Activated CD4-positive, alpha-beta T cell treated with anti-CD3 and anti-CD28 coated beads, Interleukin-2, amount 10 ng/mL, durations not matched to agents 24 days and 14 days (primary cell): ENCODE results near the gene CSRP3. TPM values are rescaled to one million over a fixed set of nuclear protein-coding genes. Genes with fewer than 3 reads are reported as not detected.
A peak's percentile ranks its signal among the peaks of the same experiment; 100 is the strongest.
"Not testable (repeated sequence)": the region's sequence is repeated elsewhere in the genome, so short reads cannot be mapped to it uniquely, and the experiment has no call there.

Experiments
- DNase-seq: peaks from one replicate; pipeline ENCODE4 v3.0.0; 2022
- H3K27ac Mint-ChIP-seq: one replicate; pipeline ENCODE4 v1.8.0; 2022; ENCODE audit warnings: mild to moderate bottlenecking, mixed read lengths
- H3K27me3 Mint-ChIP-seq: one replicate; pipeline ENCODE4 v1.8.0; 2022; ENCODE audit warnings: mixed read lengths
- H3K36me3 Mint-ChIP-seq: one replicate; pipeline ENCODE4 v1.8.0; 2022; ENCODE audit warnings: low read depth, mild to moderate bottlenecking, mixed read lengths
- H3K4me1 Mint-ChIP-seq: one replicate; pipeline ENCODE4 v1.8.0; 2021; ENCODE audit warnings: mixed read lengths
- H3K4me3 Mint-ChIP-seq: one replicate; pipeline ENCODE4 v1.8.0; 2022; ENCODE audit warnings: mild to moderate bottlenecking, moderate library complexity, mixed read lengths
- H3K9me3 Mint-ChIP-seq: one replicate; pipeline ENCODE4 v1.8.0; 2021; ENCODE audit warnings: mixed read lengths
- intact Hi-C: fragments of 100-400 bp; cut with micrococcal nuclease; formaldehyde crosslinking; loops from one replicate; pipeline ENCODE4 v1.15.1; 2023
- total RNA-seq: library from RNA; stranded (reverse); gene quantifications from 2 replicates; pipeline ENCODE4 v1.2.3, GENCODE V29; 2022

The CSRP3 gene
- total RNA-seq, 1 donor from 2014 or later: not detected

DNA sequence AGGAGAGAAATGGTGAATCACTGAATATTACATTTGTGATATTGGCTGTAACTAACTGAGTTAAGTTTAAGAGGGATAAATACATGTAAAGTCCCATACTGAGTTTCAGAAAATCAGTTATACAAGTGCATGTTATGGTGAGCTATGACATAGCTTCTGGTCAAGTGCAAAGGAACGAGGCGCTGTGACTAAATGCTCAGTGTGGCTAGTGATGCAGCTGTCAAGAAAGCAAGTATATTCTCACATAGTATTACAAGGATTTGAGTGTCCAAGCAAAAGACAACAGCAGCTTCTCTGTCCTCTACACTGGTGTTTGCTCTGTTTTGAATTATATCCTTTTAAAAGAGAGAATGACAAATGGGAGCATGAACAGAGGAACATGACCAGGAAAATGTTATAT lies 40.1 kb downstream of the CSRP3 start:
- no peaks in the 10 kb centered on the region for H3K9me3 Mint-ChIP-seq
- DNase-seq: peak; percentile 52
- no peaks in the 10 kb centered on the region for H3K27me3 Mint-ChIP-seq
- peaks cover 55% of the 10 kb centered on the region for H3K36me3 Mint-ChIP-seq
- H3K4me3 Mint-ChIP-seq: no peak overlapping the region
- no peak overlapping the region for H3K27ac Mint-ChIP-seq
- intact Hi-C loops: no loop called here
- H3K4me1 Mint-ChIP-seq: peaks cover 7% of the 10 kb centered on the region

DNA sequence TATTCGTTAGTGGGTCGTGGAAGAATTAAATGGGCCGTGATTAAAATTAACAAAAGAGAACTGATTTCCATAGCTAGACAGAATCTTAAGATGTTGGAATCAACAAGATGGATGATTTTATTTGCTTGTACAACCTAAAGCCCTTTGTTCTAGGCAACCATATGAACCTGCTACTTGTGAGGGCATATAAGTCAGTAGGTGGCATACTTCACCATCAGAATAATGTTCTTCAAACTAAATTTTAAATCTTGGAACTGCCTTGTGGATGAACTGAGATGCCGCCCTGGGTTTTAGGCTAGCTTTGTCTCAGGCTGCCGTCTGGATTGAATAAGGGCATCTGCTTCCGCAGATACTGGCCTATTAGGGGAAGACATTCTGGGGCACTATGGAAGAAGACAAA lies 40.9 kb downstream of the CSRP3 start:
- no peaks in the 10 kb centered on the region for H3K9me3 Mint-ChIP-seq
- intact Hi-C loops: no loop called here
- peaks cover 7% of the 10 kb centered on the region for H3K4me1 Mint-ChIP-seq
- H3K27me3 Mint-ChIP-seq: no peaks in the 10 kb centered on the region
- DNase-seq: peak; percentile 45
- peaks cover 55% of the 10 kb centered on the region for H3K36me3 Mint-ChIP-seq
- H3K27ac Mint-ChIP-seq: no peak overlapping the region
- no peak overlapping the region for H3K4me3 Mint-ChIP-seq

DNA sequence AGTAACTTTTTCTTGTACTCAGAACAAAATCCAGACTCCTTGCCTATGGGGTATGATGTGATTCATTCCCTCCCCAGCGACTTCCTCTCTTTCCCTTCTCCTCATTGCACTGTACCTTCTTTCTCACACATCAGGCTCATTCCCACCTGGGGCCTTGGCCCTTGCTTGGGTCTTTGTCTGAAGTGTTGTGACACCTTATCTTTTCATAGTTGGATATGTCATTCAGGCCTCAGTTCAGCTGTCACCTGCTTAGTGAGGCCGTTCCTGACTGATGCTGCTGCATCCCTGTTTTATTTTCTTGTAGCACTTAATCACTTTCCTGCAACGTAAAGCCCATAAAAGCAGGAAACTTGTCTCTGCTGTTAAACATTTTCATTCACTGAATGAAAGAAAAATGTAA lies 44.9 kb downstream of the CSRP3 start:
- Mint-ChIP-seq H3K27ac (peak overlapping the region; percentile 5), H3K9me3 (no peaks in the 10 kb centered on the region), H3K4me3 (no peak overlapping the region), H3K36me3 (peaks cover 53% of the 10 kb centered on the region), H3K4me1 (no peaks in the 10 kb centered on the region), H3K27me3 (no peaks in the 10 kb centered on the region)
- no peak for DNase-seq
- intact Hi-C loops: no loop called here

DNA sequence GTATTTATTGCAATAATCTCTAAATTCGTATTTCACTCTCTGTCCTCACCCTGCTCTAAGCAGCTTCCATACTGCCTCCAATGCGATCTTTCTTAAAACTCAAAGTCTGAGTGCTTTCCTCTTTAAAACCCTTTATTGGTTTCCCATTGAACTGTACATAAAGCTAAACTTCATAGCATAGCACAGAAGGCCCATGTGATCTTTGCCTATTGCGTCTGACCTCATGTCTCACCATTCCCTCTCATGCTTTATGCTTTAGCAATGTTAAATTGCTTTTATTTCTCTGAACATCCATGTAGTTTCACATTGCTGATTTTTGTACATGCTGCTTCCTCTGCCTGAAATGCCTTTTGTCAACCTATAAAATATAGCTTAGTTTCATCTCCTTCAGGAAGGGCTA lies 56.5 kb downstream of the CSRP3 start:
- no peak for DNase-seq
- intact Hi-C loops: no loop called here
- H3K9me3 Mint-ChIP-seq: no peaks in the 10 kb centered on the region
- H3K4me3 Mint-ChIP-seq: no peak overlapping the region
- H3K27me3 Mint-ChIP-seq: no peaks in the 10 kb centered on the region
- no peaks in the 10 kb centered on the region for H3K4me1 Mint-ChIP-seq
- H3K27ac Mint-ChIP-seq: no peak overlapping the region
- peaks cover 21% of the 10 kb centered on the region for H3K36me3 Mint-ChIP-seq

DNA sequence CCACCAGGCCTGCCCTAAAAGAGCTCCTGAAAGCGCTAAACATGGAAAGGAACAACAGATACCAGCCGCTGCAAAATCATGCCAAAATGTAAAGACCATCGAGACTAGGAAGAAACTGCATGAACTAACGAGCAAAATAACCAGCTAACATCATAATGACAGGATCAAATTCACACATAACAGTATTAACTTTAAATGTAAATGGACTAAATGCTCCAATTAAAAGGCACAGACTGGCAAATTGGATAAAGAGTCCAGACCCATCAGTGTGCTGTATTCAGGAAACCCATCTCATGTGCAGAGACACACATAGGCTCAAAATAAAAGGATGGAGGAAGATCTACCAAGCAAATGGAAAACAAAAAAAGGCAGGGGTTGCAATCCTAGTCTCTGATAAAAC lies 64.9 kb downstream of the CSRP3 start:
- H3K4me3 Mint-ChIP-seq, H3K27me3 Mint-ChIP-seq, DNase-seq, H3K4me1 Mint-ChIP-seq, intact Hi-C loops, H3K27ac Mint-ChIP-seq: not testable (repeated sequence)
- H3K36me3 Mint-ChIP-seq: peaks cover 26% of the 10 kb centered on the region
- peaks cover 11% of the 10 kb centered on the region for H3K9me3 Mint-ChIP-seq

DNA sequence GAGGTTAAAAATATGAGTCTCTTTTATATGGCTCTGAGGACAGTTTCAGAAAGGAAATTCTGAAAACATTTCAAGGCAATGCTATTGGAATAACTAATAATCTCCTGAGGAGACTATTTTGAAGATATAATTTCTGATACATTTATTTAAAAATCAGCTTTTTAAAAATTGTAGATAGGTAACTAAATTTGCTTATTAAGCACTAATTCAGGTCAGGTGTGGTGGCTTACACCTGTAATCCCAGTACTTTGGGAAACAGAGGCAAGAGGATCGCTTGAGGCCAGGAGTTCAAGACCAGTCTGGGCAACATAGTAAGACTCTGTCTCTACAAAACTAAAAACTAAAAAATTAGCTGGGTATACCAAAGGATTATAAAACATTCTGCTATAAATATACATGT lies 67.8 kb downstream of the CSRP3 start:
- Mint-ChIP-seq H3K9me3 (peaks cover 13% of the 10 kb centered on the region), H3K27me3 (no peaks in the 10 kb centered on the region), H3K4me3 (no peak overlapping the region), H3K36me3 (peaks cover 49% of the 10 kb centered on the region), H3K27ac (no peak overlapping the region), H3K4me1 (no peaks in the 10 kb centered on the region)
- no peak for DNase-seq
- intact Hi-C loops: no loop called here

Other genes with a start within 250 kb of the CSRP3 start
- 0.12 and 0.21 TPM in 2 replicates for gene MRGPRX2, start 141.3 kb downstream of the CSRP3 start, total RNA-seq
- gene ZDHHC13, start 84.8 kb downstream of the CSRP3 start, total RNA-seq: 24.8 and 28.1 TPM in 2 replicates
- gene E2F8, start 39.0 kb upstream of the CSRP3 start, total RNA-seq: 27.4 and 29.0 TPM in 2 replicates